ENCODE data around the gene C7.
"Not testable (repeated sequence)": the region's sequence is repeated elsewhere in the genome, so short reads cannot be mapped to it uniquely, and the experiment has no call there.

Gene C7

DNA sequence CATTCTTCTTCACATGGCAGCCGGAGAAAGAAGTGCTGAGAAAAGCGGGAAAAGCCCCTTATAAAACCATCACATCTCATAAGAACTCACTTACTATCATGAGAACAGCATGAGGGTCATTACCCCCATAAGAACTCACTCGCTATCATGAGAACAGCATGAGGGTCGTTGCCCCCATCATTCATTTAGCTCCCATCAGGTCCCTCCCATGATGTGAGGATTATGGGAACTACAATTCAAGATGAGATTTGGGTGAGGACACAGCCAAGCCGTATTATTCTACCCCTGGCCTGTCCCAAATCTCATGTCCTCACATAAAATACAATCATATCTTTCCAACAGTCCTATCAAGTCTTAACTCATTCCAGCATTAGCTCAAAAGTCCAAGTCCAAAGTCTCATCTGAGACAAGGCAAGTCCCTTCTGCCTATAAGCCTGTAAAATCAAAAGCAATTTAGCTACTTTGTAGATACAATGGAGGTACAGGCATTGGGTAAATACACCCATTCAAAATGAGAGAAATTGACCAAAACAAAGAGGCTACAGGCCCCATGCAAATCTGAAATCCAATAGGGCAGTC is 82.8 kb downstream of the C7 start:
- DNase-seq = no peak

DNA sequence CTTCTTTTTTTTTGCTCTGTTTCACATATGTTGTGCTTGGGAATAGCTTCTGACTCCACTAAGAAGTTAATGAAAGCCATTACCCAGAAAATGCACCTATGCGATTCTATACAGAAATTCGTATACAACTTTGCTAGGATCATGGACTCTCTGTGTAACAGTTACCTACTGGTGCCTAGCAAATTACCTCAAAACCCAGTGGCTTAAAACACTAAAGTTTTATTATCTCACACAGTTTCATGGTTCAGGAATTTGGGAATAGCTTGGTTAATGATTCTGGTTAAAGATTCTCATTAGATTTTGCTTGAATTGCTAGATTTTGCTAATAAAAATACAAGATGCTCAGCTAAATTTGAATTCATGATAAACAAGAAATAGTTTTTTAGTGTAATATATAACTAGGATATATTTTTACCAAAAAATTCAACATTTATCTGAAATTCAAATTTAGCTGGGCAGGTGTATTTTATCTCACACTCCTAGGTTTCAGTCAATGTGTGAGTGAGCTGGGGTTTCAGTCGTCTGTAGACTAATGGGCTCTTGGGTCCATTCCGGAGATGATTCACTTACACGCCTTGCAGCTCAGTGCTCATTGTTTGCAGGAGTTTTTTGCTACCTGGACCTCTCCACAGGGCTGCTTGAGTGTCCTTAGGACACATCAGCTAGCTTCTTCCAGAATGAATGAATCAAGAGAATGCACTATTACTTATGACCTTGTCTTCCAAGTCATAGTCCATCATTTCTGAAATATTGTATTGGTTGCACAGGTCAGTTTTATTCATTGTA is 86.7 kb downstream of the C7 start:
- no peak for DNase-seq

- no peak for DNase-seq
Measured at GRCh38 chr5:40999142-40999541, 89.8 kb downstream of the C7 start.

DNA sequence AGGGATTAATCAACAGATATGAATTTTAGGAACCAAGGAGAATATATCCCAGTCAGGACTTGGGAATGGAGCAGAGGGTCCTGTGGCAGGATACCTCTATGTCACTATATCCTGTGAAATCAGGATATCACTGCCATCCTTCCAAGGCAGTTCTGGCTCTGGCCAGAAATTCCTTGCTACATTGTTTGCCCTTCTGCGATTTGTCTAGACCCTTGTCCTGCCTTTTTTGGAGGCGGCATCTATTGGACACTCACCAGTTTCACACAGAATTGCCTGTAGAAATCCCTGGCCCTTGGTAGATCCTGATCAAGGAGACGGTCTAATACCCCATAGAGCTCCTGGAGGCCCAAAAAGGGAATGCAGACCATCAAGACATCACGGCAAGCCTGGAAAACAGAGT is 90.7 kb downstream of the C7 start:
- DNase-seq = no peak

- no peak for DNase-seq
Measured at GRCh38 chr5:41003670-41004376, 94.5 kb downstream of the C7 start.

GRCh38 chr5:41004931-41005330 is 95.6 kb downstream of the C7 start:
- DNase-seq = no peak

DNA sequence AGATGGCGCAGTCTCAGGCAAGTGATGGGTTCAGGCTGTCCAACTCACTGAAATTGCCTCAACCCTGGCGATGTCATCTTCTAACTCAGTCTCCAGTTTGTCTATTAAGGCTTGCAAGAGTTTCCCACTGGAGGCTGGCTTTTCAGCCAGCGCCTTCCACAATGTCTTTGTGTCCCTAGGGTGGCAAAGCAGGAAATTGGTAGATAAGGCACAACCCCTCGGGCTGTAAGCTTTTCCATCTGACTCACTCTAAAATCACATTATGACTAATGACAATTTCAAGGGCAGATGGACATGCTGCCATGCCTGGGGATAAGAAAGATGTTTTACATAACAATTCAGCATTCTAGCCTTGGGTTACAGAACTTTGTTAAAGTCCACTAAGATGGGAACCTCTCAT is 99.9 kb downstream of the C7 start:
- peak; percentile 61 for DNase-seq

- no peak for DNase-seq
Measured at GRCh38 chr5:41010572-41010971, 101.3 kb downstream of the C7 start.

DNA sequence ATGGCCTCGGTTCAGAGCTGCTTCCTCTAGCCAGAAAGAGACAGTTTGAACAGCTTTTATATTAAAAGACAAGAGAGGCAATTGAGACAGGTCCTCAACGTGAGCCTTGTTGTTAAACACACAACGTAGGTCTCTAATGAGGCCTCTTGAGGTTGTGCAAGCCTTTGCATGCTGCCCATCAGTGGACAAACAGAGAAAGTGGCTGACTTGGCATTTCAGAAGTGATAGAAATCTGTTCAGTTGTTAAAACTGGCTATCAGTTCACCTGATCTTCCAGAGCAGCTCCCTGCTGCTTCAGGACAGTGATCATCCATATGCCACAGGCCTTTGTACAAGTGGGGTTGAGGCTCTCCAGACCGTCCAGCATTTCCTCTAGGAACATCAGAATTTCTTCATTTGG is 103.0 kb downstream of the C7 start:
- no peak for DNase-seq

DNA sequence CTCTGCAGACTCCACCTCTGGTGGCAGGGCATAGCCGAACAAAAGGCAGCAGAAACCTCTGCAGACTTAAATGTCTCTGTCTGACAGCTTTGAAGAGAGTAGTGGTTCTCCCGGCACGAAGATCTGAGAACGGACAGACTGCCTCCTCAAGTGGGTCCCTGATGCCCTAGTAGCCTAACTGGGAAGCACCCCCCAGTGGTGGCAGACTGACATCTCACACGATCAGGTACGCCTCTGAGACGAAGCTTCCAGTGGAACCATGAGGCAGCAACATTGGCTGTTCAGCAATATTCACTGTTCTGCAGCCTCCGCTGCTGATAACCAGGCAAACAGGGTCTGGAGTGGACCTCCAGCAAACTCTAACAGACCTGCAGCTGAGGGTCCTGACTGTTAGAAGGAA is 113.3 kb downstream of the C7 start:
- not testable (repeated sequence) for DNase-seq

All from fibroblast of skin of scalp (primary cell).